NCI-H510A treated with DMSO at 0.1 percent for 48 hours (cell line): ENCODE data around the gene ZBTB20.

Source experiments
- DNase-seq: peaks from one replicate; lab custom pipeline; 2025; lab: John Stamatoyannopoulos, UW

ZBTB20 gene

DNA sequence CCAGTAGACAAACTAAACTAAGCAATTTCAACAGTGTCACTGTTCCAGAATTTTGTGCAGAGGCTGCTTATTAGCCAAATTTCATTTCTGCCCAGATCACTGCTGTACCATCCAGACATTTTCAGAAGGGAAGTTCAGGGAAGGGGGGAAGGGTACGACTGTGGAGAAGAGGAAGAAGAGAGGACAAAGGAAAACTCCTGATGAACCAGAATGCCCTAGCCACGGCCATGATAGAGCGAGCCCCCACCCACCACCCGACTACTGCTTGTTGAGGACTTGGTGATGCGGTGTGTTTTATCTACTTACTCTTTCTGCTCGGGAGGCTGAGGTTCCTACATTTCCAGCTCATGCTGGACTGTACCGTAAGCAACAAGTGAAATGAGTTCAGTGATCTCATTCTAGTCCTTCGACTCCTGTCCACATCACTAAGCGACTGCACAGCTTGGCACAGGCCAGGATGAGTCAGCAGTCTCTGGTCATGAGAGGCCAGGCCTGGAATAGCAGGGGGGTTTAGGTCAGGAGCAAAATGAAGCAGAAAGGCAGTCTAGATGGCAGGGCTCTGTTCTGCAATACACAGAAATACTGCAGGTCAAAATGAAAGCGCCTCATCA, 522.4 kb downstream of the ZBTB20 start:
- DNase-seq, result no peak

DNA sequence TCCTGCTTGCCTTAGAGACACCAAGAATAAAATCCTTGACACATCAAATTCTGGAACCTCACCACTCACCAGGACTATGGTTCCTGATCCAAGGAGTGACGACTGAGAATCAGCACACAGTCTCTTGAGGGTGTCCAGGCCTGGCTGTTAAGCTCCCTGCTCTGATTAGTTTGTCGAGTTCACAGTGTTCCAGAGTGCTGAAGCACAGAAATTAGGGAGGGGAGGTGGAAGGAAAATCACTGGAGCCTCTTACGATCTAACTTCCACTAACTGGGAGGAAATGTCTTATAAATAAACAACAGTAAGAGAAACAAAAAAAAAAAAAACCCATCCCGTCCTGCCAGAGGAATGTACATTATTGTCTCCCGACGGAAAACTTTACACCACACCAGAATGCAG, 523.0 kb downstream of the ZBTB20 start:
- no peak for DNase-seq

DNA sequence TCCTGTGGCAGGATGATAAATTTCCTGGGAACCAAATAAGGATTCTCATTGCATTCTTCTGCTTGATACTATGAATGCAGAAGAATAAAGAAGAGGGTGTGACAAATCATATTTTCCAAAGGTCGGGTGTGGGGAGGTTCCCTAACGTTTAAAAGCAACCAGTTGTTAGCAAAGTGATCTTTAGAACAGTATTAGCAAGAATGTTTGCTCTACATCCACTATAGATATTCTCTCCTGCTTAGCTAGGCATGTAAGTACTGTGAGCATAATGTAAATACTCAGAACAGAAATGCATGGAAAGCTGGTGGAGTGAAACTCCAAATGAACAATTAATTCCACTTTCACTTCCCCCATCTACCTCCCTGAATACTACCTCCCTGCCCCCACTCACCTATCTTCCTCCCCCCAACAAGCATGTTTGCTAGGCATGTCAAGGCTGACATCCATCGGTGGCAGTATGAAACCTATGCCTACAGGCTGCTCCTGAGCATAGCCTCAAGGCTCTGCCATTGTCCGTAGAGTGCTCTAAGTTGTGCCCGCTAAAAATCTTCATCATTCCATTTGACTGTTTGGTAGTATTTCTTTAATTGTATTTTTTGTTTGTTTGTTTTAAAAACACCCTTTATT, 523.6 kb downstream of the ZBTB20 start:
- DNase-seq, result no peak

DNA sequence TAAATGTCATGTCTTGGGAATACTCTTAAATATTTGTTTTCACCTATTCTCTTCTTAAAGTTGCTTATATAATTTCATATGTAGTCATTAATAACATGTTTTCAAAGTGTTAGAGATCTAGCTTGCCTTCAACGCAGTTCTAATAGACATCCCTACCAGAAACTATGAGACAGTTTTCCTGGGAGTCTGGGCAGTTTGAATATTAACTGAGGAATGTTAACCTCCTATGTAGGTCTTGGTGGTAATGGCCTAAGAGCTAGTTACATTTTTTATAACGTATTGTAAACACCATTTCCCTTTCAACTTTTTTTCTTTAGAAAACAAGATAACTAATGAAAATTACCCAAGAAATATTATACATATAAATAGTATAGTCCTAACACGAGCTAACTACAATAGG, 525.1 kb downstream of the ZBTB20 start:
- DNase-seq, result no peak

DNA sequence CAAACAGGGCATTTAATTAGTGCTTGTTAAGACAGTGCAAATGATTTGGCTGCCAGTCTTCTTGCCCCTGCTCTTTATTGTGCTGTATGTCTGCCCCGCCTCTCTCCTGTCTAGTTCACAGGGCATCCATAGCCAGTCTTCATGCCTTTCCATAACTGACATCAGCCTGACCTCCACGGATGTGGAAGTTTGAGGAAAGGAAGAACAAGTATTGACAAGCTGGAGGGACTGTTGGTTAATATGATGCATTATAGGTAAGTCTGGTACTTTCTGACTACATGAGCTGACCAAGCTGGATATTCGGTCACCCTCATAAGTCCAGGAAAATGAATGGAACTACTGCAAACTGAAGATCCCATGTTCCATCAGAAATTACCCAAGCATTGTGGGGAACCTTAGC, 527.3 kb downstream of the ZBTB20 start:
- no peak for DNase-seq

DNA sequence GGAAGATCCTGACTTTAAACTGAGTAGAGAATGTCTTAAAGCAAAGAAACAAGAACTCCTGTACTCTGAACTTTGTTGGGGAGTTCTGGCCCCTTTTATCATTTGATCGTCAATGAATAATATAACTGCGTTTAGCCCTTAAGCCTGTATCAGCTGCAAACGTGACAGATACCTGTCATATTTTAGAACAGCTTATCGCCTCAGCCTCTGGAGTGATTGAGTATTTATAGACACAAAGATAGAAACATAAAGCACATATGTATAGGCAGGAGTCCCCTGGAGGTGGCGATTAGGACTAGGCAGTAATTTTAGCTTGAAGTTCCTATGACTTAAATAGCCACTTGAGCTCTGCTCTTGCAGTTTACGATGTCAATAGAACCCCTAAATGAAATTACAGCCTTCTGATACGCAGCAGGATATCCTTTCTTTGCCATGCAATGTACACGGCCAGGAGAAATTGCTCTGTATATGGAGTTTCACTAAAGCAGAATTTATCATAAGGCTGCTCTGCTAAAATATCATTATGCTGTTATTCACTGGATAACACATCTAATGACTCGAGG, 531.5 kb downstream of the ZBTB20 start:
- DNase-seq, result peak; percentile 30

DNA sequence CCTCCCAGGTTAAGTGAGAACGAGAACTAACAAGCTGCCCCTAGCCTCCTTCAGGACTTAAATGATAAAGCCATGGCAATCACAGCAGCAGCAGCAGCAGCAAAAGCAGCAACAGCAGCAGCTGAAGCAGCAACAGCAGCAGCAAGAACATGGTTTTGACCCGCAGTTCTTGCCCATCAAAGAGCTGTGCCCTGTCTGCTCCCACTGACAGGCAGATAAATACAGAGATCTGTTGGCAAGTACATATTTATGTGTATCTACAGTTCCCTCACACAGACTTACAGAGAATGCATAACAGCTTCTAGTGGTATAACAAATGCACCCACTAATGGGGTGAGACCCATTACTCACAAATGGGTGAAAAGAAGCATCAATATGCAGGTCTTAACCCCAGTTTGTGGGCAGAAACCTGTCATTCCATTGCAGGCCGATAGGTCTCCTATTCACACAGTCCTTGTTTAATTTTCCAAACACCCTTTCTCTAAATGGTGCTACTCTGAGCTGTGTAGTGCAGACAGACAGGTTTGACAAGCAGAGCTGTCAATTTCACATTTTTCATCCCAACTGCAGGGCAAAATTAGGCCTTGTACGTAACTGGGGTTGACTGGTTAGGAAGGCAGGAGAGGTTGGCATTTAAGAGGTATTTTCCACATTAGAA, 537.0 kb downstream of the ZBTB20 start:
- no peak for DNase-seq

DNA sequence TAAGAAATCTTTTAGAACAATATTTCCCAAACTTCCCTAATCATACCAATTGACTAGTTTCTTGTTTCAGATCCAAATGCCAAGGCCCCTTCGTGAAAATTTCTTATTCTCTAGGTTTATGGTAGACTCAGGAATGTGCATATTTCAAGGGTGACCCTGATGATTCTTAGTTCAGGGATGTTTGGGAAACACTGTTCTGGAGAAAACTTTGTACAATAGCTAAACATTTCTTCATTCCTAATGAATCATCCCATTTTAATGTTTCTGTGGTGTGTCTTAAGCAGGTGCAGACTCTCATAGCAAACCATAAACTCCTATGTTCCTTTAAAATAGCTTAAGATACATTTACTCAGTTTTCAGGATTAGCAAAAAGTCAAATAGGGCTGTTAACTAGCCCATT, 538.8 kb downstream of the ZBTB20 start:
- DNase-seq, result no peak

DNA sequence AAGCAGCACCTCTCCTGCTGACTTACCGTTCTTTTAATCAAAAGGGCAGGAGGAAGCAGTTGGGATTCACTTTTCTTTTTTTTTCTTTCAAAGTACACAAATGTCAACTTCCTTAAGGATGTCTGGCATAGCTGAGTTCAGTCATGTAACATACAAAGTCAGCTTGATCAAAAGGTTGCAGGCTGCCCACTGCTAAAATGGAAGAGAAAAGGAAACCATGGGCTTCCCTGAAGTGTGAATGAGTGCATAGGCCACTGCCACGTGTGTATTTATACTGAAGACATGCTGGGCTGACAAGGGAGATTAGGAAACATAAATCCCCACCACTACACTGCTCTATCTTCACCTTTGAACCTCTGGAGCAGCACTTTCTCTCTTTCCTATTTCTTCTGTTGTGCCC, 540.8 kb downstream of the ZBTB20 start:
- no peak for DNase-seq

DNA sequence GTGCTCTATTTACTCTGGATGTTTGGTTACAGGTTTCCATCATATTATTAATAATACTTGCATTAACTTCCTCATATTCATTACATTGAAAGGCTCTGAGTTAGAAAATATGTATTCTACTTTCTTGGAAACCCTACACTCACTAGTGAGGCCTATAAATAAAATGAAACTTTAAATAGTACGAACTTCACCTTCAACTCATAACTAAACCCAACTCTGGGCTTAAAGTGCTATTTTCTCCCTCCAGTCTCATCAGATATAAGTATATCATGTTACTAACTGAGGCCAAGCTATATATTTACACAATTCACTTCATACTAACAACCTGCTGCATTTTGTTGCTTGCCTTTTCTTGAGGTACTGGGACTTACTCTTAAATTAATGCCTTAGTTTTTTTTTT, 546.5 kb downstream of the ZBTB20 start:
- no peak for DNase-seq

DNA sequence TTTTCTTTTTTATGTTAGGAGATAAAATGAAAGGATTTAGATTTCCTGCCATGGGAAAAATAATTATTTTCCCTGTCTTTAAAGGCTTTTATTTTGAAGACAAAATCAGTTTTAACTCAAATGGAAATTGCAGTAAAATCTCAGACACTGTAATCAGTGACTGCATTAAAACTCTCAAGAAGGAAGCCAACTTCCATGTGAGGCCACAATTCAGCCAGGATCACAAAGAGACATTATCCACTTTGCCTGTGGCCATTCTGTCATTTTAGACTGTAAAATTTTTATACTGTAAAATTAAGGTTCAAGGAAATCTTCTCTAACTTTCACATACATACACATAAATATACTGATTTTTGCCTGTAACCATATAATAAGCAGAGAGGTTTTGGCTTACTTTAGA, 549.2 kb downstream of the ZBTB20 start:
- no peak for DNase-seq

DNA sequence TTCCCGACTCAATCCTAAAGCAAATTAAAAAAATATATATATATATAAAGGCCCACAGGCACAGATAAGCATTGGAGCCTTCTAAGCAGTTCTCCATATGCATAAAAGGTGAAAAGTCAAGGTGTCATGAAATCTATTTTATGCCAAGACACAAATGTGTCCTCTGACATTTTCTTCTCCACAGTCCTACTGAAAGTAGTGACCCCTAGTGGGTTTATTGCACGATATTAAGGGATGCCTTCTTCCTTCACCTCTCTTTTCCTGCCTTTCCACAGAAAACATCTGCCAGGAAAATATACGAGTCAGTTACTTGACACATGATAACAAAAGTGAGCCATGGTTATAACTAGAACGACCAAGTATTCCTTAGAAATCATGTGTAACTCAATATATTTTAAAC, 550.1 kb downstream of the ZBTB20 start:
- DNase-seq, result no peak

DNA sequence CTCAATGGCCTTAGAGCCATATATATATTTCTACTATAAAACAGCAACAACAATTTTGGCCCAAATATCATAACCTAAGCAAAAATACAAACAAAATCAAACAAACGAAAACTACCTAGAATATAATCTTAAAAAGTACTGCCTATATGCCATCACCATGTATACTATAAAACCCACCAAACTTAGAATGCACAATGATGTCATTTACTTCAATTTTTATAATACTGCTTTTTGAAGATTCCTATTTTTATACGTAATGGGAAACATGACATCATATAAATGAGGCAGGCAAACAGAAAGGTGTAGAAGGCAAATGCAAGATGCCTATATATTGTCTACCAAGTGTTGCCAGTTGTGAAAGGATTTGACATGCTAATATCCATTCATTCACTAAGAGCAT, 550.9 kb downstream of the ZBTB20 start:
- no peak for DNase-seq

DNA sequence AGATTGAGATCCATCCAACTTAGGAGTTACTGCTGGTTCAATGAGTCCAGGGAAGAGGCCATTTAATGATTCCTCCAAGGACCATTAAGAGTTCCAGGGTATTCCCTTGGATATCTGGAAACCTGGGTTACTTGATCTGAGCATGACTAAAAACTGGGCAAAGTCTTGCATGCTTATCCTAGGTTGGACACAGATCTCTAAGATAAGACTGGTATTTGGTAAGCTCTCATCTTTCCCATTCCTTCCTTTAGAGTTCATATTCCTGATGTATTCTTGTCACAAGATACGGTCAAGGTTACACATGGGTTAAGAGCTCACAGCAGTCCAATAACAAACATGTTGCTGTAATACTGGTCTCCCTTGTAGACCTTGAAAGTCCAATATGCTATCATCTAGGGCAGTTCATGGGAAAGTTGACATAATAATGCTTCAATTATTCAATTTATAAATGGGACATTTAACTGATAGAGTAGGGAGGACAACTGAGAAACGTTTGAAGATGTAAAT, 551.5 kb downstream of the ZBTB20 start:
- DNase-seq, result no peak

DNA sequence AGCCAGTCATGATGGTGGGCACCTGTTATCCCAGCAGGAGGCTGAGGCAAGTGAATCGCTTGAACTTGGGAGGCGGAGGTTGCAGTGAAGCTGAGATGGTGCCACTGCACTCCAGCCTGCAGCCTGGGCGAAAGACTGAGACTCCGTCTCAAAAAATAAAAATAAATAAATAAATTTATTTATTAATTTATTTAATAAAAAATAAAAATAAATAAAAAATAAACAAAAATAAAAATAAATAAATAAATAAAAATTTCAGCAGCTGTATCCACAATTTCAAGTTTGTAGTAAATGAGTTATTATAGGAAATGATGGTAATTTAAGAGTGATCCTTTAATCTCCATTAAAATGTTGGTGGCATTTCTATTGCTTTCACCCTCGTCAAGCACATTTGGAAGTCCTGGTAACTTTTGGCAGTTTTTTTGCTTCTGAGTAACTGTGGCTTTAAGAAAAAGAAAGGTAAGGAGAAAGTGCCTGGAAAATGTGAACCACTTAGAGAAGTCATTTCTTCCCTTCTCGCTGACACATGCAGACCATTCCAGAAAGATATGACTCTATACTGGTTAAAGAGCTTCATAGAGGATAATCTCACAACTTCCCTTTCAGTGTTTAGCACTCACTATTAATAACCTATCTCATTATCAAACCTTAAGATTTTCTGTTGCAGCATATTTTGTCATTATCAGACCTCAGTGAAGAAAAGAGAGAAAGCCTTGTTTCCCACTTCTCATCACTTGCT, 556.6 kb downstream of the ZBTB20 start:
- DNase-seq, result no peak

DNA sequence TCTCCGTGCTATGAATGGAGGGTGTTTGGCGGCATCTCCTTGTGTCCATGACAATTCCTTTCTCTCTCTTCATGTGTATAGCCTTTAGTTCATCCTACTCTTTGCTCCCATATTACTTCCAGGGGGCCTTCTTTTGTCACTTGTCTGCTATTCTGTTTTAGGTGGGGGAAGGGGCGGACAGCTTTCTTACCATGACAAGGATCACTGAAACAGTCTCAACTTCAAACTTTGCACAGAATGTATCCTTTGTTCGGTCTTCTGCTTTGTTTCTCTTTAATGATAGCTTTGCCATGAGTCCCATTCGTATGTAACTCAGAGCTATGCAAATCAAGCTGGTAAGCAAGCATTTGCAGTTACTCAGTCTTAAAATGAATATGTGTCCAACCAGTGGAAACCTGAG, 559.1 kb downstream of the ZBTB20 start:
- no peak for DNase-seq

DNA sequence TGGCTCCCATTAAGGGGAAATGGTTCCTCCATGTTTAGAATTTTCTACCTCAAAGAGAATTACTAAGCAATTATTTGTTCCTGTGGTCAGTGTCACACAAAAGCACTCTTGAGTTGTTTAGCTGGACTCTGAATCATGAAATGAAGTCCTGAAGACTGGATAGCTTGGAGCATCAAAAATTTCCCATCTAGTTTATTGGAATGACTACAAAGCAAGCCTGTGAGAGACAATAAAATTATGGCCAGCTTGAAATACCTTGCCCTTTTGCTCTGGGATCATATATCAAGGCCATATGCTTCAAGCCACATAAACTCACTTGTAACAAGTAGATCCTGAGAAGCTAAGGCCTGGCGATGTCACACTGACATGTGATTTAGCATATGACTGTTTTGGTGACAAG, 561.0 kb downstream of the ZBTB20 start:
- DNase-seq, result no peak

DNA sequence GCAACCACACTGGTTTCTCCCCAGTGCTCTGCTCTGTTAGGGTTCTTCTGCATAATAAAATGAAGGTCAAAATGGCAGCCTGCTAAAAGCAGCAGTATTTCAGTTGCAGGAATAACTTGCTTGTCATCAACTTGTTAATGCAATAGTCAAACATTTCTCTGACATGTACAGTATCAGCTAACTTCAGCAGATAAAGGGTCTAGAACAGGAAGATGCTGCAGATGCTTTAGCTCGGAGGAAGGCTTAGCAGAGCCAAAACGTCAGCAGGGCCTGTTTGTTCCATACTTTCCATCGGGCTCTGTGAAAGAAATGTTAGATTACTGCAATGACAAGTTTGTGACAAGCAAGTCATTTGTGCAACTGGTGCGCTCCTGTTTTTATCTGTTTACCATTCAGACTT, 561.4 kb downstream of the ZBTB20 start:
- no peak for DNase-seq

DNA sequence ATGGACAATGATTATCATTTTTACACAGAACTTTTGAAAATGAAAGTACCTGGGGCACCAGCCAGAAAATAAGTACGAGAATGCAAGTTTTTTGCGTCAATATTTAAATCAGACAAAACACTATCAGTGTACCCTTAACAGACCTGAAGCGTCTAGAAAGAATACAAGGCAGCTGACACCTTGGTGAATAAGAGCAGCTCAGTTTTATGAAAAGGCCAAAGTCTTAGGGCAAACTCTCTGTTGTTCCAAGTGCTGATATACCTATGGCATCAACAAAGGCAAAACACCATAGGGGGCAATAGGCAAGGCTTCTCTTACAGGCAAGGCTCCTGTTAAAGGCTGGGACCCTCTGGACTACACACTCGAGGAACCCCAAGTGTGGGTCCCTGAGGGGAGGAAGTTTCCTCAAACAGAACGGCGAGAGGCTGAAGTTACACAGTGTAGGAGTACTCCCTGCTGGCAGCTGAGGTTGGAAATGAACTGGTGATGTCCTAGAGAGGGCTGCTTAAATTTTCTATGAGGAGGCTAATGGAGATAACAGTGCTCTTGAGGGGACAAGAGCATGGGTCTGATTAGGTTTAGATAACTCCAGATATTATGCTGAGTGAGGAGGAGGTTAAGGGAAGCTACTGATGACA, 562.2 kb downstream of the ZBTB20 start:
- no peak for DNase-seq

DNA sequence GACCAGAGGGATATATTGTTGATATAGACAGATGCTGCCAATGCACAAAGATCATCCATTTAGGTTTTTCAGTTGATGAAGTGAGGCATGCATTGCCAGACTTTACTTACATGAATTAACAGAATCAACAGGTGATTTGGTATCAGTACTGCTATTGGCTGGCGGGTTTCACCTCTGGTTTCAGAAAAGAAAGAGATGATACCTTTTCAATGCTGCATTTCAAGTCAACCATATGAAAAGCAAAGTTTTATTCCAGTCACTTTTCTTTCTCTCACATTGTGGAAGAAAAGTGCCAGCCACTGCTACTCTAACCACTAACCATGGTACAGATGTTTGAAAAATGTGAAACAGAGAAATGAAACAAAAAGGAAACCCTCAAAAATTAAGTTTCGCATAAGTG, 564.2 kb downstream of the ZBTB20 start:
- DNase-seq, result no peak

DNA sequence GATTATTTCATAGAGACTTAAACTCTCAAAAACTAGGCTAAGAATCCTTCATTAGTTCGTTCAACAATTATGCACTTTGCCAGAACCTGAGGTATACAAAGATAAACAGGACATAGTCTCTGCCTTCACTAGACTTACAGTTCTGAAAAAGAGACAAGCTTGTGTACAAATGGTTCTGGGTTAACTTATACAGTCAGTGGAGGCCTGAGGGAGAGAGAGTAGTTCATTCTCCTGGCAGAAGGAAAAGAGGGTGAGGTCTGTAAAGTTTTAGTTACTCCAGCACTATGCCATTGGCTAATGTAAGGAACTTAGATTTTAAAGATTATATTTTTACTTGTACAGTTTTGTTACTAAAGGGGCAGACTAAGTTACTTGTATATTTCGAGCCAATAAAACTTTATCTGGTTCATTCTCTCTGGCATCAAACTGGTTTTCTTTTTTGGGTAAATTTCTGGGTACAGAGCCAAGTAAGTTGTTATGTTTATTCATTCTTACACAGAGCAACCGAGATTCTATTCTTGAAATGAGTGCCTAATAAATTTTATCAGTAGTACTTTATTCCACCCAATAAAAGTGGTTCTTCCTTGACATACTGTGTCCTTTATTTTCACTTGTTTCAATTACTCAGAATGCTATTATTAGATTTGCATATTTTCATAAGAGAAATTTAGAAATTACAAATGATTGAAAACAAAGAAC, 574.6 kb downstream of the ZBTB20 start:
- no peak for DNase-seq
